ENCODE measurements around the gene MRPL28.
"Not testable (repeated sequence)": the region's sequence is repeated elsewhere in the genome, so short reads cannot be mapped to it uniquely, and the experiment has no call there.

MRPL28 gene

DNA sequence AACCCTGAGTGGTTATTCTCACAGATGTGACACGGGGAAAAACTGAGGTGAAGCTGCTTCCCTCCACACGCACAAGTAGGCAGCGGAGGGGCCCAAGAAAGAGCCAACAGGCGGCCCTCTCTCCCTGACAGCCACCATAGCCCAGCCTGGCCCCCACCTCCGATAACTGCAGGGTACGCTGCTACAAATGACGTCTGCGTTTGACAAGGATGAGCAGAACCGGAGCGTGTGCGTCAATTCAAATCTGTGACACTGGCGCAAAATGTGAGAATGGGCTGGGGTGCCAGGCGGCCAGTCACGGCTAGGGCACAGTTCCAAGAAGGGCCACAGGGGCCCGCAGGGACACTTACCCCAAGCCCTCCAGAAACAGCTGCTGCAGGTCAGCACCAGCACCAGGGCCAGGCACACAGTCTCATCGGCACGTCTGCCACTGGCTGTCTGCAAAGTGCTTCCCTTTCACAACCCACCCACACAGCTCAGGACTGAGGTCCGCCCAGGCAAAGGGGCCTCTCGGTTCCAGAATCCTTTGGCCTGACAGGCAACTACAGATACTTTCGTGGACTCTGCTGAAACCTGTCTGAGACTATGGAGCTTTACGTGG is 32.3 kb downstream of the MRPL28 start:
- peak; percentile 61 to 80 (median 75) for DNase-seq

DNA sequence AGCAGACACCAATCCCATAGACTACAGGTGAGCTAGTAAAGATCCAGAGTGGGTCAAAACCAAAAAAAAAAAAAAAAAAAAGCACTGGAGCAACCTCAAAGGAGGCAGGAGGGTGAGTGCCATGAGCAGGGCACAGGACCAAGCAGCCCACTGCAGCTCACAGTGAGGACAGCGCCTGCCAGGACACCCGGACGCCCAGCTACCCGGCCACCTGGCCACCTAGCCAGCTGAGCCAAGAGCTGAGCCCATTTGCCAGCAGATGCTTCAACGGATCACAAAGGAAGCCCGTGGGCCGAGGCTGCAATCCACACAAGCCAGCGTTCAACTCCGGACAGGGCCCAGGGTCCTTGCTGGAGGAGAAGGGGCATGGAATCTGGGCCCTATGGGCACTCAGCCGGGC is 32.9 kb downstream of the MRPL28 start:
- DNase-seq = no peak

DNA sequence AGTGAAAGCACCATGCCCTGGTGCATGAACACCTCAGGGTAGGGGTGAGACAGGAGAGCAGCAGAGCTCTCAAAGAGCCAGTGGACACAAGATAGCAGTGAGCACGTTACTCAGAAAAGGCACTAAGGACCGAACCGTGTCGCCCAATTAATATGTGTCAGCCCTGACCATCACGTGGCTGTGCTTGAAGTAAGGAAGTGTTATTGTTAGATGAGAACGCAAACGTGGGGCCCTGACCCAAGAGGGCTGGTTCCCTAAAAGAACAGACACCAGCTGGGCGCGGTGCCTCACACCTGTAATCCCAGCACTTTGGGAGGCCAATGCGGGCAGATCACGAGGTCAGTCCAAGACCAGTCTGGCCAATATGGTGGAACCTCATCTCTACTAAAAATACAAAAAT is 34.1 kb downstream of the MRPL28 start:
- DNase-seq = peak; percentile 57 to 71 (median 70)

DNA sequence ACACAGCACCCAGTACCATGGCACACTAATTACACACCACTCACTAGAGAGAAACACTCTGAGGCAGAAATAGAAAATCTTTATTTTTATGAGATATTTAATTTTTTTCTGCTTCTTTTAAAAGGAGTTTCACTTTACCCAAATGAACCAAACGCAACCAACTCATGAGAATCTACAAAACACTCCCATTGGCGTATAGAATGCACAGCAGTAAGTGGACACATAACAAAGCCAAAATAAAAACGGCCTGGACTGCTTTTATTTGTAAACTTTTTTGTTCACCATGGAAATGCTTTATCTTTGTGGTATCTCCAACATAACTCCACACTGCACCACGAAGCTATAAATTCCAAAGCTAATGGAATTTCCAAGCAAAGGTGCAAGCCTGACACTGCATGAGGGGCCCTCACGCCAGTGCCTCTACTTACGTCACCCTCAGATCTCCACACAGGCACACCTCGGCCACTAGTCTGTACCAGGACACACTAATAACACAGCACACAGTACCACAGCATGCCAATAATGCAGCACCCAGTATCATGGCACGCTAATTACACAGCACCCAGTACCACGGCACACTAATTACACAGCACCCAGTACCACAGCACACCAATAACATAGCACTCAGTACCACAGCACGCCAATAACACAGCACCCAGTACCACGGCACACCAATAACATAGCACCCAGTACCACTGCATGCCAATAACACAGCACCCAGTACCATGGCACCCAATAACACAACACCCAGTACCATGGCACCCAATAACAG is 35.3 kb downstream of the MRPL28 start:
- DNase-seq = not testable (repeated sequence)

DNA sequence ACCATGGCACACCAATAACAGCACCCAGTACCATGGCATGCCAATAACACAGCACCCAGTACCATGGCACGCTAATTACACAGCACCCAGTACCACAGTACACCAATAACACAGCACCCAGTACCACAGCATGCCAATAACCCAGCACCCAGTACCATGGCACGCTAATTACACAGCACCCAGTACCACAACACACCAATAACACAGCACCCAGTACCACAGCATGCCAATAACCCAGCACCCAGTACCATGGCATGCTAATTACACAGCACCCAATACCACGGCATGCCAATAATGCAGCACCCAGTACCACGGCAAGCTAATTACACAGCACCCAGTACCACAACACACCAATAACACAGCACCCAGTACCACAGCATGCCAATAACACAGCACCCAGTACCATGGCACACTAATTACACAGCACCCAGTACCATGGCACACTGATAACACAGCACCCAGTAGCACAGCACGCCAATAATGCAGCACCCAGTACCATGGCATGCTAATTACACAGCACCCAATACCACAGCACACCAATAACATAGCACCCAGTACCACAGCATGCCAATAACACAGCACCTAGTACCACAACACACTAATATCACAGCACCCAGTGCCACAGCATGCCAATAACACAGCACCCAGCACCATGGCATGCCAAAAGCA is 36.0 kb downstream of the MRPL28 start:
- not testable (repeated sequence) for DNase-seq

DNA sequence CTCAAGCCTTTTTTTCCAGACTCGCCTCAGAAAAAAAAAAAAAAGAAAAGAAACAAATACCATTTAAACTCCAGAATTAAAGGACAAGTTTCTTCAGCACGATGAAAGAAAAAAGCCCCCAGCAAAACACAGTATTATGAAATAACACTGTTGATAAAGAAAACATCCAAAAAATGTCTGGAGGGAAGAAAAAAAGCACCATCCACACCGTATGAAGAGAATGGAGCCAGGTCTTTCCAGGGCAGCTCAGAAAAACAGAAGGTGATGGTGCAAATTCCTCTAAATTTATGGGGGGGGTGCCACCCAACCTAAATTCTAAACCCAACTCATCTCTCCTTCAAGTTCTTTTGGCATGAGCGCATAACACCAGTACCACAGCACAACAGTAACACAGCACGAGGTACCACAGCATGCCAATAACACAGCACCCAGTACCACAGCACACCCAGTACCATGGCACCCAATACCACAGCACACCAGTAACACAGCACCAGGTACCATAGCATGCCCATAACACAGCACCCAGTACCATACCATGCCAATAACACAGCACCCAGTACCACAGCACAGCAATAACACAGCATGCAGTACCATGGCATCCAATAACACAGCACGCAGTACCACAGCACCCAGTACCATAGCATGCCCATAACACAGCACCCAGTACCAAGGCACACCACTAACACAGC is 36.8 kb downstream of the MRPL28 start:
- no peak for DNase-seq

DNA sequence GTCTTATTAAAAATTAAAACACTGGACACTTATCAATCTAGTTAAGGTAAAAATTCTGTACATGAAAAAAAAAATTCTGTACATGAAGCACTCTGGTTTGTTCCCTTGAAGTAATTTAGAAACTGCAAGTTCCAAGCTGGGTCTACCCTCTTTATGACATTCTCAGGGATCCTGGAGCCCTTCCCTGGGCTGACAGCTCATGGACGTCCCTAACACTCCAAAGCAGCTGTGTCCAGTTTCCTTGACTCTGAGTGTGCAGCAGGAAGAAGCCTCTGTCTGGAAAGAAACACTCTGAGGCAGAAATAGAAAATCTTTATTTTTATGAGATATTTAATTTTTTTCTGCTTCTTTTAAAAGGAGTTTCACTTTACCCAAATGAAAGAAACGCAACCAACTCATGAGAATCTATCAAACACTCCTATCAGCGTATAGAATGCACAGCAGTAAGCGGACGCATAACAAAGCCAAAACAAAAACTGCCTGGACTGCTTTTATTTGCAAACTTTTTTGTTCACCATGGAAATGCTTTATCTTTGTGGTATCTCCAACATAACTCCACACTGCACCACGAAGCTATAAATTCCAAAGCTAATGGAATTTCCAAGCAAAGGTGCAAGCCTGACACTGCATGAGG is 39.0 kb downstream of the MRPL28 start:
- DNase-seq = not testable (repeated sequence)

DNA sequence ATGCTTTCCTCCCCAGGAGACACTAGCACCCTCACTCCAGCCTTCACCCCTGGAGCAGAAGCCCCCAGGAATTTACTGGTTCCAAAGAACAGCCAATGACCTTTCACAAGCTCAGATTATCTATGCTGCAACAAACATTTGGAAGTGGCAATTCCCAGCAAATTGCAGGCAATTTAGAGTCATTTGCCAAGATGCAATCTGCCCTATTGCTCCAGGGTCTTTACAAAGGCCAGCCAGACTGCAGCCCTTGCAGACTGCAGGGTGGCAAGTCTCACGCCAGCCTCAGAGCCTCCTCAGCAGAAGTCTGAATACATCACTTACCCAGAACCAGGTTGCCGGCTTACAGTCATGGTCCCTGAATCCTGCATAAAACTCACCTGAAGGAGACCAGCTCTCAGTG is 39.6 kb downstream of the MRPL28 start:
- no peak for DNase-seq

DNA sequence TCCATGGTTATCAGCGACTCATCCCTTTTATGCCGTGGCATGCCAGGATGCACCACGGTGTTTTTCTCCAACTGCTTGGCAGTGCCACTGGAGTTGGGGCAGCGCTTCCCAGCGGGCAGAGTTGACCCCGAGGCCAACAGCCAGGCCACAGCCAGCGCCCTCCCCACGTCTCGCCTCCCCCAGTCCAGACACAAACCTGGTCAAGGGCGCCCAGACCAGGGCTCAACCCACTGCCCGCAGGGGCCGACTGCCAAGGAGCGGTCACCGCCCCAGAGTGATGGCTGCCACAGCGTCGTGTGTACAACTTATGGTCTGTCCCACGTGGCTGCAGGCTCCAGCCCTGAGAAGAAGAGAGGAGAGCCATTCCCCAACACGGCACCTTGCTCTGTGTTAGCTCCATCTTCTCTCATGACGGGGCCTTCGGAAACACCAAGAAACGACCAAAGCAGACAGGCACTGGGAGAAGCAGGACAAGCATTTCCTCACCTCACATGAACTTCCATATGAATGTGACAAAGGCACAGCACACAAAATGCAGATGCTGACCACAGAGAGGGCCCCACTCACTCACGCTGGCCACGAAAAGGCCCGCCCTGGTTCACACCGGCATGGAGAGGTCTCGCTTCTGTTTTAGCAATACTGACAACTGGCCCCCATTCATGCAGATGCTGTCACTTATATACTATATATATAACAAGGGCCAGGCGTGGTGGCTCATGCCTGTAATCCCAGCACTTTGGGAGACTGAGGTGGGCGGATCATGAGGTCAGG is 44.8 kb downstream of the MRPL28 start:
- peak; percentile 46 to 60 (median 51) for DNase-seq

DNA sequence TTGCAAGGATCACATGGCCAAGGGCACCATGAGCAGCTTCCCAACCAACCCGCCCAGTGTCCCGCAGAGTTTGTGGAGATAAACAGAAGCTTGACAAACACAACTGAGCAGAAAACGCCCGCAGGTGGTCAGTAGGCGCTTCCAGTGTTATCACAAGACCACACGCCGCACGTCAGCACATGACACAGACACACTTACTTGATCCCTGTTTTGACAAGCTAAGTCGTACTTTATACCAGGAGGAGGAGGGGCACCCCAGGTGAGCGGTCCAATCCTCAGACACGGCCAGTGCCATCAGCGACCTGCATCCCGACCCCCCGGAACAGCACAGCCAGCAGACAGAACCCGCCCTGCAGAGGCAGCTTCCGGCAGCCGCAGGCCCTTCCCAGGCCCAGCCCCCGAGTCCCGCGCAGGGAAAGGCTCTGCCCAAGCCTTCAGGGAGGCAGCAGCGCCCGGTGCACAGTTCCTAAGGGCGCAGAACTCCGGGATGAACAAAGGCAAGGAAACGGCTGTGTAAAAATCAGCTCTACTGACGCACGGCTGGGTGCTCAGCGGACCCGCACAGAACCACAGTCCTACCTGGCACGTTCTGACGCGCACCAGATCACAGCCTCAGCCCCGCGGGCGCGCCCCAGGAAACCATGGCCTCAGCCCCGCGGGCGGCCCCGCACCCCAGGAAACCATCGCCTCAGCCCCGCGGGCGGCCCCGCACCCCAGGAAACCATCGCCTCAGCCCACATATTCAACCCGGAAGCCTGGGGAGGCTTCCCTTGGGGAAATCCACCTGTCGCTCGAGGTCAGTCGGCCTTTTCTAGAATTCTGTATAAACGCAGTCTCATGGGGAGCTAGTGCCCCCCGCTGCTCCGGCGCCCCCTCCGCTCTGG is 45.6 kb downstream of the MRPL28 start:
- peak; percentile 37 to 62 (median 49) for DNase-seq

DNA sequence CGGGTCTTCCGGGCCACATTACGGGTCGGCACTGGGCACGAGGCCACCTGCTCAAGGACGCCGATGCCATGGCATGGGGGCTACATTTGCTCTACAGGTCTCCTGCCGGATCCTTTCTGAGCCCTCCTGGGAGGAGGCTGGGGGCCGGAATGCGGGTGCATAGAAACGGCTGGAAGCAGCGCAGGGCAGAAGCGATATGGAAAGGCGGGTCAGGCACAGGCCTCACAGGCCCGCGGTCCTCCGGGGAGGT is 46.2 kb downstream of the MRPL28 start:
- no peak for DNase-seq

DNA sequence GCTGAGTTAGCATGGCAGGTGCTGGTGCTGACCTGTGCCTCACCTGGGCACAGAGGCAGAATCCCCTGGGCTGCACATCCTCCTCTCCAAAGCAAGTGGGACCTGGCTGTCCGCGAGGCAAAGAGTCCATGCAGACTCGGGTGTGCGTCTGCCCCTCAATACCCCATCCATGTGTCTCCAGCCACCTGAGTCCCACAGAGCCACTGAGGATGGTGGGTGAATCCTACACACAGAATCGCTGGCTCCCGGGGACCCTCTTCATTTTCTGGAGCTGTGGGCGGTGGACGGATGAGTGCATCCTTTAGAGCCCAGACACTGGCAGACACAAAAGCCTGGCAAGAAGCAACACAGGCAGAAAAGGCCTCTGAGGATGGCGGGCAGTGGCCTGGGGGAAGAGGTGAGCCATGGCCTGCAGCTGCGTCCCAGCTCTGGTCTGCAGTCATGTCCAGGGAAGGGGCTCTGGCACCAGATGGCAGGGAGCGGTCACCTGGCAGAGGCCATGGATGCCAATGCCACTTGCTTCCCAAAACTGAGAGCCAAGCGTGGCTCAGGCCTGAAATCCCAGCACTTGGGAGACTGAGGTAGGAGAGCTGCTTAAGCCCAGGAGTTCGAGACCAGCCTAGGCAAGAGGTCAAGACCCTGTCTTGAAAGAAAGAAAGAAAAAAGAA is 47.7 kb downstream of the MRPL28 start:
- DNase-seq = no peak

DNA sequence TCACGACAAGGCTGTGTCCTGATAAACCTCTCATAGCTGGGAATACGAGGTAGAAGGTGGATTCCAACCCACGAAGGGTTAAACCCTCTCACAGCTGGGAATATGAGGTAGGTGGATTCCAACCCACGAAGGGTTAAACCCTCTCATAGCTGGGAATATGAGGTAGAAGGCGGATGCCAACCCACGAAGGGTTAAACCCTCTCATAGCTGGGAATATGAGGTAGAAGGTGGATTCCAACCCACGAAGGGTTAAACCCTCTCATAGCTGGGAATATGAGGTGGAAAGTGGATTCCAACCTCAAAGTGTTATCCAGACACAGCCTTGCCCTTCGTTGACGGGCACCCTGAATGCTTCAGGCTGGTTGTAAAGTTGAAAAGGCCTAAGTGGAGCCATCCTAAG is 48.8 kb downstream of the MRPL28 start:
- no peak for DNase-seq

DNA sequence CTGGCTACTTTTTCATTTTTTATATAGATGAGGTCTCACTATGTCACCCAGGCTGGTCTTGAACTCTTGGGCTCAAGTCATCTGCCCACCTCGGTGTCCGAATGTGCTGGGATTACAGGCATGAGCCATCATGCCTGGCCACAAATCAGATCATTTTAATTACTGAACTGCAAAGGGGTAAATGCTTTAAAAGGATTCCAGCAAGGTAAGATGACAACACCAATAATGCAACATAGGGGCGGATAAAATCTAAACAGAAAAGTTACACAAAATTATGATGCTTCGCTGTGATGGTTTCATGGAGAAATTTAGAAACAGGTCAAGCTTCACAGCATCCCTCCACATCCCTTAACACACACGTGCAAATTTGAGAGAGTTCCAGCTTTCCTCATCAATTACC is 50.1 kb downstream of the MRPL28 start:
- no peak for DNase-seq

DNA sequence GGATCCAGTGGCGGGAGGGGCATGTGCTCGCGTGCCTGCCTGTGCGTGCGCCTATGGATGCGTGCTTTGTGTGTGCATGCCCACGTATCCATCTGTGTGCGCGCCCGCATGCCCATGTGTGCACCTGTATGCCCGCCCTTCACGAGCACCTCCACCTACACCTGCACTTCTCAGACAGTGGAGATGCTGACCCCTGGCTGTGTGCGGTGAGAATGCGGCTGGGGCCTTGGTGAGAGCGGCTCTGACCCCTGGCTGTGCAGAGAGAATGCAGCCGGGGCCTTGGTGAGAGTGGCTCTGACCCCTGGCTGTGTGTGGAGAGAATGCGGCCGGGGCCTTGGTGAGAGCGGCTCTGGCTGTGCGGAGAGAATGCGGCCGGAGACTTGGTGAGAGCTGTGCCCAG is 51.7 kb downstream of the MRPL28 start:
- no peak for DNase-seq

DNA sequence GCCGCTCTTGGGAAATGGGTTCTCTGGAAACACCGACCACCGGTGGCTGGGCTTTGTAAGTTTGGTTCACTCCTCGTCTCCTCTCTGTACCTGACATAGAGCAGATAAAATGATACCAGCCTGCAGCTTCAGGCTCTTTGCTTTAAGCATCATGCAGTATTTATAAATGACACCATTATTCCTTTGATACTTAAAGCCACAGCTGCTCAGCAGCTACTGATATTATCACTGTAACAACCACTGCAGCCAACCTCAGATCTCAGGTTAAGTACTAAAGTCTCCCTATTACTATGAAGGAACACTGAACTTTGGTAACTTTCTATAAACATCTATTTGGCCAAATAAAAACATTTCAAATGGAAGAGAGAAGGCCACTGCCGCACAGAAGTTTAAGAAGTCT is 52.8 kb downstream of the MRPL28 start:
- DNase-seq = no peak

Data from suppressor macrophage (primary cell).